DMS153 treated with DMSO at 0.1 percent for 48 hours (cell line): Measurements from ENCODE around the gene CCDC188.
"Not testable (repeated sequence)": the region's sequence is repeated elsewhere in the genome, so short reads cannot be mapped to it uniquely, and the experiment has no call there.

ENCODE experiments used
- DNase-seq: peaks from one replicate; lab custom pipeline; 2025; ENCODE audit not compliant: unreplicated experiment; lab: John Stamatoyannopoulos, UW

CCDC188 gene

GRCh38 chr22:20171288-20172140, 20.7 kb upstream of the CCDC188 start:
- no peak for DNase-seq

DNA sequence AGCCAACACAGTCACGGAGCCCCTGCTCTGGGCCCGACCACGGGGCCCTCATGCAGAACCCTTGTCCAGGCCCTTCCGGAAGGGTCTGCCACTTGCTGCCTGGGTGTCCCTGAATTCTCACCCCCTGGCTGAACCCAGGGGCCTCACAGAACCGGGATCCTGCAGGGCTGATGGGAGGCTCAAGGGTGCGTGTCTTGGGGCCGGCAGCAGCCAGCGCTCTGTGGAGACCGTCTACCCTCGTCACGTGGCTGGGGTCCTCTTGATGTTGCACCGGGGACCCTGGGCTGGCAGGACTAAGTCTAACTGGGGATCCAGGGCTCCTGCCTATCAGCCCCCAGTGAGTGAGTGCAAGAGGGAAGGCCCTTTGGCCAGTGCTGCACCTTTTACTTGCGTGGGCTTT, 19.3 kb upstream of the CCDC188 start:
- no peak for DNase-seq

DNA sequence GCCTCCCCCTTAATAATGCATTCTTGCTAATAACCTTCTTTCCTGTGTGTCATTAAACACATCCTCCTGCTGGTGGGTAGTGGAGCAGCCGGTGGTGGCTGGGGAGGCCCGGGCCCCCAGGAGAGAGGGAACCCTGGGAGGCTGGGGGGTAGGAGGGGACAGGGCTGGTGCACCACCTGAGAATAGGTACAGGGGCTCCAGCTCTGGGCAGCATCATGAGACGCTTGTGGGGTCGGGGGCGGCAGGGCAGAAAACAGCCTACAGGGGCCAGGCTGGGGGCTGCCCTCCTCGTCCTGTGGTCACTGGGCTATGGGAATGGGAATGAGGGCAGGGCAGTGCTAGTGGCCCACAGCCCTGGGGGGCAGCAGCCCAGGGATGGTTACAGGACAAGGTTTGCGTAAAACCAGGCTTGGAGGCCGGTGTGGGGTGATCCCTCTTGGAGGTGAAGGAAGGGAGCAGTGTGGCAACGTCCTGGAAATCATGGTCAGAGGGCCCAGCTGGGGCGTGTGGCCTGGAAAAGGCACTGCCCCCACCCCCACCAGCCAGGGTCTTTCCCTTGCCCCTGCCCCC, 18.5 kb upstream of the CCDC188 start:
- DNase-seq: no peak

DNA sequence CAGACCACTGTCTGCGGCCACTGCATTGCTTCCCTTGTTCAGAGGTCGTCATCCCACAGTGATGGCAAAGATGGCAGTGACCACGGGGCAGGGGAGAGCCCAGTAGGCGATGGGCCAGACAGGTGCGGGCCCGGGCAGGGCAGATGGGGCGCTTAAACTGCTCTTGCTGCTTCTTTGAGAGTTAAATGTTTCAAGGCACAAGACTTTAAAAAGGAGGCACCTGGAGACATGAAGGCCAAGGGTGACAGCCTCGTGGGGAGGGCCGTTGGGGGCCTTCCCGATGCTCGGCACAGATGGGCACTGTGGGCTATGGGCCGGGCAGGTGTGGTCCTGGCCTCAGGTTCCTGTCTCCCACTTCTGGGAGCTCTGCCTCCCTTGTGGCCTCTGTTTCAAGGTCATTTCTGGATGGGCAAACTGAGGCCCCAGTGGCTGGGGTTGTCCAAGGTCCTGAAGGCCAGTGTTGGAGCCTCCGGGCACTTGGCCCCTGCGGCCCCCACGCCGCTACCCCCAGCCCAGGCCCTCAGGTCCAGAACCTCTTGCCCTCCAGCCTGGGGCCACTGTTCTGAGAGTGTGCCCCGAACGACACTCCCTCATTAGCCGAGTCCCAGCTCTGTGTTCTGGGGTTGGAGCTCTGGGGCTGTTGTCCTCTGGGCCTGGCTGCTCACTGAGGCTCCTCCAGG, 16.9 kb upstream of the CCDC188 start:
- no peak for DNase-seq

- no peak for DNase-seq
Measured at GRCh38 chr22:20166703-20167102, 15.8 kb upstream of the CCDC188 start.

DNA sequence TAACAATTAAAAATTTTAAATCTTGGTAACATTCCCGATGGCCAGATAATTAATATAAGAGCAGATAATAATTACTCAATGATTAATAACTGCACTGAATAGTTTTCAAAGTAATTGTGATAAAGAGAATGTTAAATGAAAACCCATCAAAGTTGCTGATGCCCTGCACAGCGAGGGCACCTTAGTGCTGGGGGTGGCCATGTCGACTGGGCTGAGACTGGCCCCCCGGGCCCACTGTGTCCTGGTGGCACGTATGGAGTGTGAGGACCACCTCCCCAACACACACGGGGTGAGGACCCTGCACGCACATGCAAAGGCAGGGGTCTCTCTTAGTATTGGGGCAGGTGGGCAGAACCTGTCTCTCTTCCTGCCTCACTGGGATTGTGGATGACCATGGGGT, 15.1 kb upstream of the CCDC188 start:
- DNase-seq: no peak

DNA sequence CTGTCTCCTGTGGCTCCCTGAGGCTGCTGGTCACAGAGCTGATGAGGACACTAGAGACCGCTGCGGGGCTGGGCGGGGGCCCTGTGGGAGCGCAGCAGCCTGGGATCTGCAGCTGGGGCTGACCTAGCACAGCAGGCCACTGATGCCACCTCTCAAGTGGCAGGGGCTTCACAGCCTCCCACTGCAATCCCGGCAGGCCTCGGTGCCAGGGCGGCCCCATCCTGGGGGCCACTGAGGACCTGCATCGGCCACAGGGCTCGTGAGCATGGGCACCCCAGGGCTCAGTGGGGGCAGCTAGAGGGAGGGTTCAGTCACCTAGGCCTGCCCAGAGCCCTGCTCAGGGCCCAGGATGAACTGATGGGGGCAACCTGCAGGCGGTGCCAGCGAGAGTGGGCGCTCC, 14.6 kb upstream of the CCDC188 start:
- DNase-seq: no peak

DNA sequence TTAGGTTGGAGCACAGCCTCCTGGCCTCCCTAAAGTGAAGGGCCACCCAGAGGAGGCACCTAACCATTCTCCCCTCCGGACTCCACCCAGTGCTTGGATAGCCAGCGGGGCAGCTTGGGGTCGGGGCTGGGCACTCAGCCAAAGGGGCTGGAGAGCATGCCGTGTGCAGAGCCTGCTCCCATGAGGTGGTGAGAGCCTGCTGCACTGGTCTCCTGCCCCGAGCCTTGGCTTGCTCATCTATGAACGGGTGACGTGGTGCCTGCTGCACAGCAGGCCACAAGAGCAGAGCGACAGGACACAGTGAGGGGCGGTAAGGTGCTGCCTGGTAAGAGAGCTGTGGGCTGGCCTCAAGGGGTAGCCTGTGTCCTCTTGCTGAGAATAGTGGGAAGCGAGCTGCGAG, 14.0 kb upstream of the CCDC188 start:
- DNase-seq: no peak

- no peak for DNase-seq
Measured at GRCh38 chr22:20160041-20160440, 9.2 kb upstream of the CCDC188 start.

DNA sequence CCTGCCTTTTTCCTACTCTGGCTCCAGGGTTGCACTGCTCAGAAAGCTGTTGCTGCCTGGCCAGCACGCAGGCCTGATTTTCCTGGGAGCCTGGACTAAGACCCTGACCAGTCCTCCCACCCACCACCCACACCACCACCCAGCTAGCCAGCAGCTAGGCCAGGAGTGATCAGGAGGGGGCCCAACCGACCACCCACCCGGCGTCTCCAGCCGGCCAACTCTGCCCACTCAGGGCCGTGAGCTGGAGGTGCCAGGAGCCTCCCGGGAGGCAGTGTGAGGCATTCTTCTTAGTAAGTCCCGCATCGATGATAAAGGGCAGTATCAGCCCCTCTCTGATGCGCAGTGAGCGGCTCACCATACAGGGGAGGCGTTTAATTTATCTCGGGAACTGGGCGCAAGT, 8.7 kb upstream of the CCDC188 start:
- DNase-seq: not testable (repeated sequence)

DNA sequence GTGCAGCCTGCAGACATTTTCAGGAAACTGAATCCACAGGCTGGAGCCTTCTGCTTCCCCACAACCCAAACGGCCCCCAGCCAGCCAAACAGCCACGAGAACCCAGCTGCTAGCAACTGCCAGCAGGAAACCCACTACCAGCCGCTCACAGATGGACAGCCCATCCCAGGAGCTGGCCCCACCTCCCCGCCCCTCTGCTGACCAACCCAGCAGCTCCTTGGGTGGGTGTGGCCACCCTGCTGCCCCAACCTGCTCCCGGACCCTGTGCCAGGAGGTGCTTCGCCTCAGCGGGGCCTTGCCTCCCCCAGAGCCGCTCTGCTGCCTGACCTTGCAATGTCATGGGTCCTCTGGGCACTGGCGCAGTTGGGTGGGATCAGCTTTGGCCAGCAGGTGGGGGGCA, 8.2 kb upstream of the CCDC188 start:
- DNase-seq: no peak

DNA sequence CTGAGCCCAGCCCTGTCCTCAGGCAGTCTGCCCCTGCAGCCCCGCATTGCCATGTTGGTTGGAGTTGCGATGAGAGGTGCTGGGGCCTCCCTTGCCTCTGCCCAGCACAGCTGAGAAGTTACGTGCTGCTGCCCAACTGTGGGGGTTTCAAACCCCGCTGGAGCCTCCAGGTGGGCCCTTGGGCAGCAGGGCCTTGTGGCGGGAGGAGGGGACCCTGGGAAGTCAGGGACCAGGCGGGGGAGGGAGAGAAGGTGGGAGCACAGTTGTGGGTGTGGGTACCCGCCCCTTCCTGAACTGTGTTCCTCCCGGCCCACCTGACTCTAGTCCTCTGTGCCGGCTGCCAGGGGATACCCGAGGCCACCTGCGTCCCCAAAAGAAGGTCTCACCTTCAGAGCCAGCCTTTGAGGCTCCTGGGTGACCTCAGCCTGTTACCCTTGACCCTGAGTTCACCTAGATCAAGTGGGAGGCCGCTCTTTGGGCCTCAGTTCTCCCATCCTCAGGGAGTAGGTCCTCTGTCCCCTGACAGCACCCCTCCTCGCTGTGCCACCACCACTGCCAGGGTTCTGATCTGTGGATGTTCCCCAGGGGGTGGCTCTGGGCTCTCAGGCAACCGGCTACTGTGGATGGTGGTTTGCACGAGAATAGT, 7.7 kb upstream of the CCDC188 start:
- DNase-seq: no peak

DNA sequence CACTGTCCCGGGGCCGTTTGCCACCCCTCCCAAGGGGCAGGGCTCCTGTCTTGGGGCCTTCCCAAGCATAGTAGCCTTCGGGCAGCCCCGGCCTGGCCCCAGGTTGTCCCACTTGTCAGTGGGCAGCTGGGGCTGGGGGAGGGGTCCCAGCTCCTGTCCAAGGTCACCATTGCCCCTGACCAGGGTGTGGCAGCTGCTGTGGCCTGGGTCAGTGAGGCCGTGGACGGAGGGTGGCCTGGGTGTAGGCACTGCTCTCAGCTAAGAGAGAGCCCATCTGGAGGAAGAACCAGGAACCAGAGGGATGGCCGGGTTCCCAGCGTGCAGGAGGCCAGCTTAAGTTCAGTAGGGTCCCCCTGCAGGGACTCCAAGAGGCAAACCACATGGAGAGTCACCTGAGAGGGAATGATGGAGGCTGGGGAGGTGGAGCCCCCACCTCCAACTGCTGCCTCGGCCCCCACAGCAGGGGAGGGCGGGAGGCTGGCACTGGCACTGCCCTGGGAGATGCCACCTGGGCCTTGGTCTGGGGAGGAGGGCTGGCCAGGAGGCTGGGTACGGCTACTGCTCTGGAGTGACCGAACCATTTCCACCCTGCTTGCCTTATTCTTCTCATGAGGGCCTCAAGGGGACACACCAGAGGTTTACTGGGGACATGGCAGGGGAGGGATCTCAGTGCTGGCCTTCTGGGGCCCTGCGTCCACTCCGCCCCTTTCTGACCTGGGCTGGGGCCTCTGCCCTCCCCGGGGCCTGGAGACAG, 6.8 kb upstream of the CCDC188 start:
- no peak for DNase-seq

DNA sequence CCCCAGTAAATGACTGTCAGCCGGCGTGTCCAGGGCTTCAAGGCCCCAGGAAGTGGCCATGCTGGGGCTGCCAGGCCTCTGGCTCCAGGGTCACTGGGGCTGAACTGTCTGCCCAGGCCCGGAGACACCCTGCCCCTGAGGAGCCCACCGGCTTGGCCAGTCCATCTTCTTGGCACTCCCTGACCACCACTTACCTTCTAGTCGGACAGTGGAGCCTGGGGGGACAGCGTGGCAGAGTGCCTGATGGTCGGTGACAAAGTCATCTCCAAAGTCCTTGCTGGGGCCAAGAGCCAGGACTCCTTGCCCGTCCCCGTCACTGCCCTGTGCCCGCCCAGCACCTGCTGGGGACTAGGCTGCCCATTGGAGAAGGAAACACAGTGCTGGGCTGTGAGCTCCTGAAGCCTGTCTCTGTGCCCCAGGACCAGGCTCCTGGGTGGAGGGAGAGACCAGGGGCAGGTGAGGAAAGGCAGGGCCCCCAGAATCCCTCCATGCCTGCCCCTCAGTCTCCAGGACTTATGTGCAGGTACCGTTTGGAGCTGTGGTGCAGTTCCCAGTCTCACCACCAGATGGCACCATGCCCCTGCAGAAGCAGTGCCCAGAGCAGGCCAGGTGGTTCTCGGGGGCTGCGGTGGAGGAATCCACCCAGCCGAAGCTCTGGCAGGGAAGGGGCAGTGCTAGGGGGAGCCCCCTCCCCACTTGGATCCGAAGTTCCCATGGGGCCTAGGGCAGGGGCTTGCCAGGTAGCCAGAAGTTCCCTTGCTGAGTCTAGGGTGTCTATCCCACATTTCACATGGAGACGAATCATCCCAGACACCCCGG, 6.0 kb upstream of the CCDC188 start:
- peak; percentile 24 for DNase-seq

- no peak for DNase-seq
Measured at GRCh38 chr22:20156042-20156389, 5.2 kb upstream of the CCDC188 start.

DNA sequence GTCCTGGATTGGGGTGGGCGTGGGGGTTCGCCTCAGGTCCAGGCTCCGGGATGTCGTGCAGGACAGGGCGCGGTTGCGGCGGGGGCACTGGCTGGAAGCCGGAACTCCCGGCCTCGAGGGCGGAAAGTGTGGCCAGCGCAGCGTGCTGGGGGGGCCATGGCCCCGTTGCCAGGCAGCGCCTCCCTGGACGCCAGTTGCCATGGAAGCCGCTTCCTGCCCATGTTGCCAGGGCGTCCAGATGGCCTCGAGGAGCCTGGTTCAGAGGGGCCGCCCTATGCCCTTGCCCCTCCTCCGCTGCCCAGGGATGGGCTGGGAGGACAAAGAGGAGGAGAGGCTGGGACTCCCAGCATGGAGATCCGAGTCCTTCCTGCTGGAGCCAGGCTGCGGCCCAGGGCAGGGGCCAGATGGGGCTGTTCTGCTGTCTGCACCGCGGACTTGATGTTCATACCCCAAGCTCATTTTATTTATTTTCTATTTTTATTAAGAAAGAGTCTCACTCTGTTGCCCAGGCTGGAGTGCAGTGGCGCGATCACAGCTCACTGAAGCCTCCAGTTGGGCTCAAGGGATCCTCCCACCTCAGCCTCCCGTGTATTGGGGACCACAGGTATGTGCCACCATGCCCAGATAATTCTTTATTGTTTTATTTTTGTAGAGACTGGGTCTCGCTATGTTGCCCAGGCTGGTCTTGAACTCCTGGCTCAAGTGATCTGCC, 4.6 kb upstream of the CCDC188 start:
- DNase-seq: peak; percentile 87

DNA sequence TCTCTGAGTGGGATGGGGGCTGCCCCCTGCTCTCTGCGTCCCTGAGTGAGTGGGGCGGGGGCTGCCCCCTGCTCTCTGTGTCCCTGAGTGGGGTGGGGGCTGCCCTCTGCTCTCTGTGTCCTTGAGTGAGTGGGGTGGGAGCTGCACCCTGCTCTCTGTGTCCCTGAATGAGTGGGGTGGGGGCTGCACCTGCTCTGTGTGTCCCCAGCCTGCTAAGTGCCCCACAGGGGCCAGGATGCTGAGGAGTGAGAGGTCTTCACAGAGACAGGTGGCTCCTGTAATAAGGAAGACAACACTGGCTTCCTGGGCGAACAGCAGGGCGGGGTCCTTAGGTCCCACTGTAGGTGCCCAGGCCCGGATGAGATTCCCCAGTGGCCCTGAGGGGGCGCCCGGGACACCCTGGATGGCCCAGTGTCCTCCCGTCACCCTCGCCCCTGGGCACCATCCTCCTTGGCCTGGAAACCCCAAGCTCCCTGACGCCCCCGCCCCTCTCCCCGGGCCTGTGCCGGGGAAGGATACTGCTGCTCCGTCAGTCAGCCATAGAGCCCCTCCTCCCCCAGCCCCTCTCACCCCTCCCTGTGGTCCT, 3.8 kb upstream of the CCDC188 start:
- no peak for DNase-seq

GRCh38 chr22:20153945-20154344, 3.1 kb upstream of the CCDC188 start:
- DNase-seq: no peak

DNA sequence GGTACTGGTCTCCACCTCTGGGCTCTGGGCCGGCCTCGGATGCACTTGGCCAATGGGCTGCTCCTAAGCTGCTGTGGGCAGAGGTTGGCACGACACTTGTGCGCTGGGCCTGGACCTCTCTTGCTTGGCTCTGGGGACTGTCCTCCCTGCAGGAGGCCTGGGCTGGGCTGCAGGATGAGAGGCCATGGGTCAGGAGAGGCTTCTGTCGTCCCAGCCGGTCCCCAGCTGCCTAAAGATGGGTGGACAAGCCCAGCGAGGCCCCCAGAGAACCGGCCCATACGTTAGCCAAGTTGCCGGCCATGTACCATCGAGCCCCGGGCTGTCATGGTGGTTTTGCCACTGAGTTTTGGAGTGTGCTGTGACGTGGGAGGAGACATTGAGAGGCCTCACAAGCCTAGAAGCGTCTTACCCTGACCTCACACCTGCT, 1.6 kb upstream of the CCDC188 start:
- DNase-seq: no peak
